A549 (cell line): ENCODE data around the gene DACH2.

Experiments used
- CBX8 ChIP-seq: fragments of 200-600 bp; sonication (generic); IDR thresholded peaks from 2 replicates; pipeline ENCODE4 v1.6.1; 2016
- CEBPB ChIP-seq, 2 experiments: fragments of >200 bp in 1 of 2; sonication (Bioruptor Twin) in 1 of 2; formaldehyde crosslinking in 1 of 2; IDR thresholded peaks; 2 replicates each; pipeline ENCODE4 v1.6.1; 2012 to 2016
- CTCF ChIP-seq: fragments of >200 bp; sonication (Bioruptor Twin); formaldehyde crosslinking; IDR thresholded peaks from 3 replicates; pipeline ENCODE4 v1.5.1; 2016
- EP300 ChIP-seq, 2 experiments: fragments of >200 bp; sonication (Bioruptor Twin); formaldehyde crosslinking; IDR thresholded peaks; 2 replicates in 1 of 2; 3 replicates in 1 of 2; pipeline ENCODE4 v1.6.1; 2016 to 2017
- FOXS1 ChIP-seq: fragments of 250-450 bp; sonication (Bioruptor Pico); IDR thresholded peaks from 2 replicates; pipeline ENCODE4 v1.5.0; 2020; ENCODE audit warnings: mild to moderate bottlenecking, moderate library complexity
- MAX ChIP-seq: IDR thresholded peaks from 2 replicates; pipeline ENCODE4 v1.6.1; 2012
- MAZ ChIP-seq: fragments of 150-350 bp; IDR thresholded peaks from 2 replicates; pipeline ENCODE4 v1.6.1; 2014; ENCODE audit warnings: antibody characterized with exemption, low read depth, low read length, borderline replicate concordance
- PBX3 ChIP-seq: IDR thresholded peaks from 2 replicates; pipeline ENCODE4 v1.6.1; 2012
- POLR2A ChIP-seq: IDR thresholded peaks from 2 replicates; pipeline ENCODE4 v1.6.1; 2012; ENCODE audit warnings: mild to moderate bottlenecking, low read length
- RAD21 ChIP-seq, 2 experiments: fragments of >200 bp in 1 of 2; sonication (Bioruptor Twin) in 1 of 2; formaldehyde crosslinking in 1 of 2; IDR thresholded peaks in 1 of 2; conservative IDR thresholded peaks in 1 of 2; 2 replicates in 1 of 2; 3 replicates in 1 of 2; pipeline ENCODE4 v1.6.1; 2012 to 2018; ENCODE audit warnings: inconsistent platforms in 1 of 2
- REST ChIP-seq: fragments of 200-600 bp; sonication (generic); IDR thresholded peaks from 2 replicates; pipeline ENCODE4 v1.6.1; 2016; ENCODE audit warnings: antibody characterized with exemption, mild to moderate bottlenecking, moderate library complexity
- USF2 ChIP-seq: fragments of 450-650 bp; IDR thresholded peaks from 2 replicates; pipeline ENCODE4 v1.6.1; 2014; ENCODE audit warnings: antibody characterized with exemption
- ZSCAN20 ChIP-seq: fragments of 250-450 bp; sonication (Bioruptor Pico); IDR thresholded peaks from 2 replicates; pipeline ENCODE4 v1.8.0; 2022; ENCODE audit warnings: mild to moderate bottlenecking, moderate library complexity

GRCh38 chrX:86104526-86104925, 43.7 kb upstream of the DACH2 start:
- TF ChIP-seq CTCF (no peak), PBX3 (no peak), EP300 (IDR thresholded peaks at IDR 0.05) (no peak), CBX8 (no peak), REST (no peak), CEBPB (IDR thresholded peaks at IDR 0.05) (no peak), MAZ (no peak), RAD21 (conservative IDR thresholded peaks at IDR 0.05 in 1 of 2, IDR thresholded peaks at IDR 0.05 in 1 of 2) (no peak), MAX (no peak), POLR2A (no peak), USF2 (no peak), ZSCAN20 (no peak), FOXS1 (CRISPR knock-in tag) (no peak)
